Ovary (tissue), 3 donors: Measurements from ENCODE around the gene AUH.

Source experiments
- CTCF ChIP-seq, 3 donors: fragments of 450-650 bp in 2 of 3; fragments of 200-600 bp in 1 of 3; IDR thresholded peaks; one replicate each; pipeline versions ENCODE4 v1.5.1 to v1.8.0; 2016 to 2022; ENCODE audit warnings: antibody characterized with exemption in 3 of 3, mild to moderate bottlenecking in 1 of 3
- EP300 ChIP-seq: sonication (generic); formaldehyde crosslinking; IDR thresholded peaks from one replicate; pipeline ENCODE4 v1.6.1; 2017; ENCODE audit warnings: antibody characterized with exemption
- POLR2A ChIP-seq: fragments of 450-650 bp; IDR thresholded peaks from one replicate; pipeline ENCODE4 v1.6.1; 2017; ENCODE audit warnings: antibody characterized with exemption, mild to moderate bottlenecking, moderate library complexity
- donor health status: DM: no; HTN: no; CAD: no.

GRCh38 chr9:91256235-91256634, 105.5 kb downstream of the AUH start:
- TF ChIP-seq CTCF (IDR thresholded peaks at IDR 0.05) (no peak), POLR2A (no peak), EP300 (no peak)
